ENCODE results near the gene SLC35F3. TPM values are rescaled to one million over a fixed set of nuclear protein-coding genes. Genes with fewer than 3 reads are reported as not detected.

Gene SLC35F3
- total and polyA plus RNA-seq, 2 experiments from 2014 or later, result 1.0 to 3.2 TPM

- peaks cover 4% of the 10 kb centered on the region for H3K9me2 ChIP-seq (ENCODE audit: insufficient read depth)
- no peak overlapping the region for H3K4me3 ChIP-seq
- Mint-ChIP-seq H3K9me3 (no peaks in the 10 kb centered on the region), H3K36me3 (ENCODE audit: low read depth) (no peaks in the 10 kb centered on the region), H3K27me3 (ENCODE audit: insufficient read depth, low read depth, poor library complexity) (peaks cover 2% of the 10 kb centered on the region), H3K4me3 (no peak overlapping the region), H3K4me1 (peaks cover 2% of the 10 kb centered on the region; the same call in 1 of the 3 replicates), H3K27ac (no peak overlapping the region)
- H4K20me1 ChIP-seq (replicated peaks; ENCODE audit: insufficient read depth), result no peaks in the 10 kb centered on the region
- H3F3A ChIP-seq (replicated peaks; ENCODE audit: low read depth), result no peaks in the 10 kb centered on the region
- TF ChIP-seq JUNB (IDR thresholded peaks at IDR 0.05; ENCODE audit: unreplicated experiment), result no peak
- TF ChIP-seq ZNF114 (CRISPR knock-in tag; IDR thresholded peaks at IDR 0.05), result no peak
- no peak for TF ChIP-seq NANOG (IDR thresholded peaks at IDR 0.05; ENCODE audit: borderline replicate concordance)
- no peak for TF ChIP-seq REST (IDR thresholded peaks at IDR 0.05; ENCODE audit: unreplicated experiment)
- TF ChIP-seq CTCF (conservative IDR thresholded peaks at IDR 0.05; ENCODE audit: low read depth in 2 of 2), result no peak
- TF ChIP-seq ZNF331 (CRISPR knock-in tag; IDR thresholded peaks at IDR 0.05; ENCODE audit: low read depth), result no peak
- no peak for TF ChIP-seq STAT1 (IDR thresholded peaks at IDR 0.05; ENCODE audit: unreplicated experiment)
- TF ChIP-seq ETS1 (IDR thresholded peaks at IDR 0.05), result no peak
- no peak for TF ChIP-seq EZH2 (IDR thresholded peaks at IDR 0.05; ENCODE audit: low read depth, unreplicated experiment)
- TF ChIP-seq CREB1 (CRISPR knock-in tag; IDR thresholded peaks at IDR 0.05; ENCODE audit: low read depth), result no peak
- no peak for TF ChIP-seq ZNF462 (CRISPR knock-in tag; IDR thresholded peaks at IDR 0.05)
- no peak for TF ChIP-seq EZH2phosphoT487 (IDR thresholded peaks at IDR 0.05; ENCODE audit: unreplicated experiment)
- TF ChIP-seq POLR2AphosphoS5 (IDR thresholded peaks at IDR 0.05; ENCODE audit: low read depth), result no peak
- H3K79me2 ChIP-seq (replicated peaks; ENCODE audit: insufficient read depth), result no peaks in the 10 kb centered on the region
- H3K27me3 ChIP-seq (ENCODE audit: insufficient read depth), result no peaks in the 10 kb centered on the region
- ATAC-seq, result no peak
- no peak overlapping the region for H2AFZ ChIP-seq
- no peak for DNase-seq (ENCODE audit: low spot score)
- no peaks in the 10 kb centered on the region for H3K4me1 ChIP-seq (ENCODE audit: insufficient read depth)
- H3K4me2 ChIP-seq, result no peak overlapping the region
- no peak overlapping the region for H3K27ac ChIP-seq (ENCODE audit: low read depth)
- no peaks in the 10 kb centered on the region for H3K36me3 ChIP-seq (ENCODE audit: insufficient read depth)
These were observed 203.0 kb downstream of the SLC35F3 start for GRCh38 chr1:234107416-234108021.
